ENCODE measurements around the gene CASK.

GRCh38 chrX:41548411-41548810 is 374.9 kb downstream of the CASK start:
- TF ChIP-seq, protein P1, sequence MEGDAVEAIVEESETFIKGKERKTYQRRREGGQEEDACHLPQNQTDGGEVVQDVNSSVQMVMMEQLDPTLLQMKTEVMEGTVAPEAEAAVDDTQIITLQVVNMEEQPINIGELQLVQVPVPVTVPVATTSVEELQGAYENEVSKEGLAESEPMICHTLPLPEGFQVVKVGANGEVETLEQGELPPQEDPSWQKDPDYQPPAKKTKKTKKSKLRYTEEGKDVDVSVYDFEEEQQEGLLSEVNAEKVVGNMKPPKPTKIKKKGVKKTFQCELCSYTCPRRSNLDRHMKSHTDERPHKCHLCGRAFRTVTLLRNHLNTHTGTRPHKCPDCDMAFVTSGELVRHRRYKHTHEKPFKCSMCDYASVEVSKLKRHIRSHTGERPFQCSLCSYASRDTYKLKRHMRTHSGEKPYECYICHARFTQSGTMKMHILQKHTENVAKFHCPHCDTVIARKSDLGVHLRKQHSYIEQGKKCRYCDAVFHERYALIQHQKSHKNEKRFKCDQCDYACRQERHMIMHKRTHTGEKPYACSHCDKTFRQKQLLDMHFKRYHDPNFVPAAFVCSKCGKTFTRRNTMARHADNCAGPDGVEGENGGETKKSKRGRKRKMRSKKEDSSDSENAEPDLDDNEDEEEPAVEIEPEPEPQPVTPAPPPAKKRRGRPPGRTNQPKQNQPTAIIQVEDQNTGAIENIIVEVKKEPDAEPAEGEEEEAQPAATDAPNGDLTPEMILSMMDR (IDR thresholded peaks at IDR 0.05), result no peak
- TF ChIP-seq SIN3A (IDR thresholded peaks at IDR 0.05; ENCODE audit: borderline replicate concordance, insufficient read depth, low read depth, low read length) (no peak), REST (IDR thresholded peaks at IDR 0.05; ENCODE audit: insufficient read depth in 1 of 2, low read depth in 2 of 2, low read length in 1 of 2) (no peak), POLR2AphosphoS5 (IDR thresholded peaks at IDR 0.05; ENCODE audit: low read depth, low read length) (no peak), TCF7L2 (IDR thresholded peaks at IDR 0.05; ENCODE audit: low read depth, low read length) (no peak)

Measured in Panc1 (cell line).